ENCODE results near the gene MAST3.

GRCh38 chr19:18130523-18131242 lies 33.1 kb downstream of the MAST3 start:
- no peak for TF ChIP-seq TAF1 (IDR thresholded peaks at IDR 0.05; ENCODE audit: low read depth, low read length)
- no peak for TF ChIP-seq POLR2A (IDR thresholded peaks at IDR 0.05; ENCODE audit: low read depth, low read length)
- TF ChIP-seq SPI1 (IDR thresholded peaks at IDR 0.05; ENCODE audit: low read depth, low read length): no peak
- TF ChIP-seq POLR2AphosphoS5 (IDR thresholded peaks at IDR 0.05; ENCODE audit: low read depth, low read length): no peak
- no peak for TF ChIP-seq PAX5 (IDR thresholded peaks at IDR 0.05; ENCODE audit: insufficient read depth, low read length, severe bottlenecking)

Data from GM12891 (cell line).